ENCODE measurements around the gene IL33. TPM values are rescaled to one million over a fixed set of nuclear protein-coding genes. Genes with fewer than 3 reads are reported as not detected.
"Not testable (repeated sequence)": the region's sequence is repeated elsewhere in the genome, so short reads cannot be mapped to it uniquely, and the experiment has no call there.

Gene IL33
- not detected for total RNA-seq

DNA sequence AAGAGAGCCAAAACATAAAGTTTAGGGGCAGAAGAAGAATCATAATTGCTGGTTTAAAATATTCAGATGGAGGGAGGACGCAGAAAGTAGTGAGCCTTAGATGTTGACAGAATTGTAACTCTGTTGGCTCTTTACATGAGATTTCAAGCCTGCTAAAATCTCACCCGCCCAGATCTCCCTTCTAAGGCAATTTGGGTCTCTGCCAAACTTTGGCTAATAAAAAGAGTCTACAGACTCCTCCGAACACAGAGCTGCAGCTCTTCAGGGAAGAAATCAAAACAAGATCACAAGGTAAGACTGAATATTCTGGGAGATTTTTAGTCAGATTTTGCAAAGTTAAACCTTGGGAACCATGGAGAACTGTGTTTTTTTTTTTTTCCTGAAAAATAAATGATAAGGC, at the start of gene IL33:
Gene IL33 (plus strand): TSS at position 246 of the 400 bp plus-strand sequence. CDS start 25,888 bp downstream, outside the sequence.
- H3K27me3 Mint-ChIP-seq, result peaks cover 33% of the 10 kb centered on the region
- ATAC-seq (ENCODE audit: low read depth), result no peak
- no peak for DNase-seq
- no peak within 1 kb of the TSS for H3K4me3 Mint-ChIP-seq
- POLR2A ChIA-PET, result no interaction called here
- H3K4me1 Mint-ChIP-seq, result no peaks in the 10 kb centered on the region
- no peak within 1 kb of the TSS for H3K27ac Mint-ChIP-seq
- H3K9me3 Mint-ChIP-seq, result peaks cover 3% of the 10 kb centered on the region
- H3K36me3 Mint-ChIP-seq, result no peaks in the 10 kb centered on the region

DNA sequence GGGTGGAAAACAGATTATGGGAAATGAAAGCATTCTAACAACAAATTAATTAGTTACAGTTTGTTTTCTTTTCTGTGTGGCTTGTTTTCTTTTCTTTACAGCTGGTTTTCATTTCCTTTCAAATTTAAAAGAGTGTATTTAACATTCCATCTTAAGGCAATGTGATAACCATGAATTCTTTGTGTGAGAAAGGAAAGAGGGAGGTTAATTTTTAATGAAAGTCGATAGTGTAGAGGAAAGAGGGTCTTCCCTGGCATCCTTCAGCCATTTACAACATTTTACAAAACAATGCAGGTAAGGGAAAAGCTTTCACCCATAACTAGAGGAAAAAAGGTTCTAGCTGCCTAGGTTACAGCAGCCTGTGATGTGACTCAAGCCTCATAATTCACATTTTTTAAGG, 43.9 kb upstream of the IL33 start:
- DNase-seq, result no peak
- POLR2A ChIA-PET, result no interaction called here
- Mint-ChIP-seq H3K4me1 (no peaks in the 10 kb centered on the region), H3K4me3 (no peak overlapping the region), H3K9me3 (peaks cover 12% of the 10 kb centered on the region), H3K27ac (no peak overlapping the region), H3K36me3 (no peaks in the 10 kb centered on the region), H3K27me3 (no peaks in the 10 kb centered on the region)
- no peak for ATAC-seq (ENCODE audit: low read depth)

GRCh38 chr9:6173914-6174313, 41.7 kb upstream of the IL33 start:
- Mint-ChIP-seq H3K27me3 (no peaks in the 10 kb centered on the region), H3K9me3 (peaks cover 13% of the 10 kb centered on the region), H3K27ac (no peak overlapping the region), H3K4me1 (no peaks in the 10 kb centered on the region), H3K4me3 (no peak overlapping the region), H3K36me3 (no peaks in the 10 kb centered on the region)
- POLR2A ChIA-PET, result interaction anchor here (0.7 kb wide), 1 partner anchor 448 kb away, joined by 3 read pairs; no protein-coding TSS in a partner anchor
- DNase-seq, result no peak
- no peak for ATAC-seq (ENCODE audit: low read depth)

- POLR2A ChIA-PET; H3K27me3 Mint-ChIP-seq; DNase-seq; H3K4me1 Mint-ChIP-seq; H3K4me3 Mint-ChIP-seq; H3K9me3 Mint-ChIP-seq; H3K27ac Mint-ChIP-seq; ATAC-seq (ENCODE audit: low read depth); H3K36me3 Mint-ChIP-seq: not testable (repeated sequence)
These were observed 32.9 kb upstream of the IL33 start for GRCh38 chr9:6182549-6183226.

DNA sequence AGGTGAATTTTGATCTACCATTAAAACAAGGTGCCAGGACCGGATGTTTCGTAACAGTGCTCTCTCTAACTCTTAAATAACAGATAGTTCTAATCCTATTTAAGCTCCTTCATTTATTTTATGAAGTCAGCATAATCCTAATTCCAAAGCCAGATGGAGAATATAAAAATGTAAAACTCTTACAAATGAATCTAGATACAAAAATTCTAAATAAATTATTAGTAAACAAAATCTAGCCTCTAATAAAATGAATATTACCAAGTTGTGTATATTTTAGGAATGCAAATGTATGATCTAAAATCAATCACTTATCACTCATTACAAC, 32.4 kb upstream of the IL33 start:
- DNase-seq (no peak), ATAC-seq (ENCODE audit: low read depth) (no peak)
- Mint-ChIP-seq H3K36me3 (no peaks in the 10 kb centered on the region), H3K4me1 (no peaks in the 10 kb centered on the region), H3K9me3 (no peaks in the 10 kb centered on the region), H3K4me3 (no peak overlapping the region), H3K27me3 (peaks cover 4% of the 10 kb centered on the region), H3K27ac (no peak overlapping the region)
- POLR2A ChIA-PET, result no interaction called here

GRCh38 chr9:6183627-6184026, 32.0 kb upstream of the IL33 start:
- no peak for ATAC-seq (ENCODE audit: low read depth)
- no peaks in the 10 kb centered on the region for H3K36me3 Mint-ChIP-seq
- H3K9me3 Mint-ChIP-seq, result no peaks in the 10 kb centered on the region
- POLR2A ChIA-PET, result no interaction called here
- H3K4me3 Mint-ChIP-seq, result no peak overlapping the region
- no peak for DNase-seq
- H3K4me1 Mint-ChIP-seq, result no peaks in the 10 kb centered on the region
- peaks cover 4% of the 10 kb centered on the region for H3K27me3 Mint-ChIP-seq
- no peak overlapping the region for H3K27ac Mint-ChIP-seq

DNA sequence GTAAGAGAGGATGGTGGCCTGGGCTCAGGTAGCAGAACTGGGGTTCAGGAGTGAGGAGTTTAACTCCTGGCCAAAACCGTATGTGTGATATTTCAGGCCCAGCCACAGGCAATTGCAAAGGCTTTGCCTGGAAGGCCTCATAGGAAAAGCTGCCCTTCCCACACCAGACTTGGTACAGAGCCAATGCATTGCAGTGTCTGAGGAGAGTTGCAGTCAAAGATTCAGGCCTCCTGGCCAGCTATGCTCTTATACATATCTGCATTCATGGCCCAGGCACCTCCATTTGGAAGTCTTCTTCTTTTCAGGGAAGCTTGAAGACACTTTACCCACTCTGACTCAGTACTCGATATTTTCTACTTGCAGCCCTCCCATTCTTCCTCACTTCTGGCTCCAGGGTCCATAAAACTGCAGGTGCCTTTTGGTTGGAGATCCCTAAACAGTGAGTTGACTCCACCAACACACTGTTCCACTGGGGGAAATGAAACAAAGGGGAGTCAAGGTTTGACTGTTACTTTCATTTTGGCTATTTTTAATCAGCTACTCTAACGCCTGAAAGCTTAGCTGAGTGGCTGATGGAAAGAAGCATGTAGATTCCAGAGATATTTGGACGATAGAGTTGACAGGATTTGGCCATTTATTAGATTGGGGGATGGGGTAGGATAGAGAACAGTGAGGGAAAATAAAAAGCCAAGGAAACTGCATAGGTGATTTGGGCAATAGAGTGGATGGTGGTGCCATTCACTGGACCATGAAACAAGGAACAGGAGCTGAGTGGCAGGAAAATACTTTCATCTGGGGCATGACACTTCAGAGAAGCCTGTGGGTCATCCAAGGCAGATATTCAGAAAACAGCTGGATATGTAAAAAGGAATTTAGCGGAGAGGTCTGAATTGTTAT, 30.6 kb upstream of the IL33 start:
- H3K27ac Mint-ChIP-seq, result no peak overlapping the region
- no peaks in the 10 kb centered on the region for H3K36me3 Mint-ChIP-seq
- no peaks in the 10 kb centered on the region for H3K9me3 Mint-ChIP-seq
- POLR2A ChIA-PET, result no interaction called here
- peaks cover 4% of the 10 kb centered on the region for H3K27me3 Mint-ChIP-seq
- H3K4me3 Mint-ChIP-seq, result no peak overlapping the region
- DNase-seq, result no peak
- no peaks in the 10 kb centered on the region for H3K4me1 Mint-ChIP-seq
- no peak for ATAC-seq (ENCODE audit: low read depth)

DNA sequence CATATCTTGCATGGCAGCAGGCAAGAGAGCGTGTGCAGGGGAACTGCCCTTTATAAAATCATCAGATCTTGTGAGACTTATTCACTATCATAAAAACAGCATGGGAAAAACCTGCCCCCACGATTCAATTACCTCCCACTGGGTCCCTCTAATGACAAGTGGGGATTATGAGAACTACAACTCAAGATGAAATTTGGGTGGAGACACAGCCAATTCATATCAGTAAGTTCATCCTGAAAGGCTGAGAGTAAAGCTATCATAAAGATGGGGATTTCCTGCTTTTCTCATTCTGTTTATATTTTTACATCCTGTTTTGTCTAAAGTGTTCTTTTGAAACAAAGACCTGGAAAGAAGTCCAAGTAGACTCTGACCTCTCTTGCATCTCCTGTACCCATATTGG, 28.9 kb upstream of the IL33 start:
- POLR2A ChIA-PET, result no interaction called here
- peaks cover 7% of the 10 kb centered on the region for H3K27me3 Mint-ChIP-seq

DNA sequence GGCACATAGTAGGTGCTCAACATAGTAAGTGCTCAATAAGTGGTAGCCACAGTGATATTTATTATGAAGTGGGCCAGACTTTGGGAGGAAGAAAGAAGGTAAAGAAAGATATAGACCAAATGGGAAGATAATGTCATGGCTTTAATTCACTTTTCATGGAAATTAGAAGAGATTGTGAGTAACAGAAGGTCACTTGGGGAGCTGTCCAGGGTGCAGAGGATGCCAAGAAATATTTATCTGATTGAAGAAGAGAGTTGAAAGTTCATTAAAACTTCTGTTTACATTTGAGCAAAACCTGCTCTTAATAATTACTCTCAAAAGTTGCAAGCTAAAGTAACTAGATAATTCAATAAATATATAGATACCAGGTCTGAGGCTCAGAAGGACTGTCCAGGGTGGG, 28.3 kb upstream of the IL33 start:
- Mint-ChIP-seq H3K9me3 (no peaks in the 10 kb centered on the region), H3K36me3 (no peaks in the 10 kb centered on the region), H3K4me1 (no peaks in the 10 kb centered on the region), H3K4me3 (no peak overlapping the region), H3K27me3 (peaks cover 7% of the 10 kb centered on the region), H3K27ac (no peak overlapping the region)
- ATAC-seq (ENCODE audit: low read depth) (no peak), DNase-seq (no peak)
- POLR2A ChIA-PET, result no interaction called here

More for the DNA sequence above, 28.9 kb upstream of the IL33 start:
- no peak overlapping the region for H3K27ac Mint-ChIP-seq
- H3K36me3 Mint-ChIP-seq, result no peaks in the 10 kb centered on the region
- no peak for DNase-seq
- no peaks in the 10 kb centered on the region for H3K4me1 Mint-ChIP-seq
- ATAC-seq (ENCODE audit: low read depth), result no peak
- no peak overlapping the region for H3K4me3 Mint-ChIP-seq
- no peaks in the 10 kb centered on the region for H3K9me3 Mint-ChIP-seq

DNA sequence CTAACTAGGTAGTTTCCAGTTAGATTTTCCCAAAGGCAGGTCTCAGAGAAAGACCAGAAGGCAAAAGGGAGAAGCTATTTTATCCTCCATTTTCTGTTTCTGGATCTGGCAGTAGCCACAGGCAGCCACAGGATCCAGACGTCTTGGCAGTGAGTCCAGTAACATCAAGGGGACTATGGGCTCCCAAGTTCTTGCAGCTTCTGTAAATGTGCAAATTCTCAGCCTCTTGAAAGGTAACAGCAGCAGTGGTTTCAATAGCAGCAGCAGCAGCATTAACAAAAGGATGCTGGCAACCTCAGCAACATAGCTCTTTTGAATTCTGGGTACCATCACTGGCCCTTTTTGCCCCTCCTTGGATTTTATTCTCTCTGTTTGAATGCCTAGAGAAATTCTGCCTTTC, 27.1 kb upstream of the IL33 start:
- H3K4me1 Mint-ChIP-seq, result no peaks in the 10 kb centered on the region
- H3K27me3 Mint-ChIP-seq, result peaks cover 7% of the 10 kb centered on the region
- no peaks in the 10 kb centered on the region for H3K9me3 Mint-ChIP-seq

DNA sequence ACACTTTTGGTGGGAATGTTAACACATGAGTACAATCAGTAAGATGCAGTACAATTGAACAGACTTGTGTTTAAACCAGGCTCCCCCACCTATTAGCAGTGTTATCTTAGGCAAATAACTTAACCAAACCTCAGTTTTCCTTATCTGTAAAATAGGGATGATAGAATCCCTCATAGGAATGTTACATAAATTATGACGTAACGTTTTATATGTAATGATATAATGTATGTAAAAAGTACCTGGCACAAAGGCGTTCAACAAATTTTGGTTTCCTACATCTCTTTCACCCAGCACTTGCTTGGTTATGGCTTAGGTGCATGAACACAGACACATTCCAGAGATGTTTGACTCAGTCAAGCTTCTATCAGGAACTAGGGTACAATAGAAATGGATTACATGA, 26.7 kb upstream of the IL33 start:
- DNase-seq (no peak), ATAC-seq (ENCODE audit: low read depth) (no peak)
- Mint-ChIP-seq H3K27me3 (peaks cover 7% of the 10 kb centered on the region), H3K4me3 (no peak overlapping the region), H3K9me3 (no peaks in the 10 kb centered on the region), H3K27ac (no peak overlapping the region), H3K4me1 (no peaks in the 10 kb centered on the region), H3K36me3 (no peaks in the 10 kb centered on the region)
- POLR2A ChIA-PET, result no interaction called here

More for the DNA sequence above, 27.1 kb upstream of the IL33 start:
- Mint-ChIP-seq H3K36me3 (no peaks in the 10 kb centered on the region), H3K4me3 (no peak overlapping the region), H3K27ac (no peak overlapping the region)
- POLR2A ChIA-PET, result no interaction called here
- no peak for ATAC-seq (ENCODE audit: low read depth)
- DNase-seq, result no peak

DNA sequence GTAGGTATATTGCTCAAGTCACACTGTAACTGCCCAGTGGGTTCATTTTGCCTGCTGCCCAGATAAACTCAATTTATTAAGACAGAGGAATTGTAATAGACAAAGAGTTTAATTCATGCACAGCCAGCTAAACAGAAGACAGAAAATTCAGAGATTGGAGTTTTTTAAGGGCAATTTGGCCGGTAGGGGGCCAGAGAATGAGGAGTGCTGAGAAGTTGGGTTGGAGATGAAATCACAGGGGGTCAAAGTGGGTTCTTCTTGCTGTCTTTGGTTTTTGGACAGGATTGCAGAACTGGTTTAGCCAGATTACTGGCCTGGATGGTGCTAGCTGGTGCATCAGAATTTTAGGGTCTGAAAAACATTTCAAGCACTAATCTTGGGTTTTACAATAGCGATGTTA, 20.7 kb upstream of the IL33 start:
- Mint-ChIP-seq H3K4me1 (no peaks in the 10 kb centered on the region), H3K27ac (no peak overlapping the region), H3K27me3 (peaks cover 4% of the 10 kb centered on the region)

DNA sequence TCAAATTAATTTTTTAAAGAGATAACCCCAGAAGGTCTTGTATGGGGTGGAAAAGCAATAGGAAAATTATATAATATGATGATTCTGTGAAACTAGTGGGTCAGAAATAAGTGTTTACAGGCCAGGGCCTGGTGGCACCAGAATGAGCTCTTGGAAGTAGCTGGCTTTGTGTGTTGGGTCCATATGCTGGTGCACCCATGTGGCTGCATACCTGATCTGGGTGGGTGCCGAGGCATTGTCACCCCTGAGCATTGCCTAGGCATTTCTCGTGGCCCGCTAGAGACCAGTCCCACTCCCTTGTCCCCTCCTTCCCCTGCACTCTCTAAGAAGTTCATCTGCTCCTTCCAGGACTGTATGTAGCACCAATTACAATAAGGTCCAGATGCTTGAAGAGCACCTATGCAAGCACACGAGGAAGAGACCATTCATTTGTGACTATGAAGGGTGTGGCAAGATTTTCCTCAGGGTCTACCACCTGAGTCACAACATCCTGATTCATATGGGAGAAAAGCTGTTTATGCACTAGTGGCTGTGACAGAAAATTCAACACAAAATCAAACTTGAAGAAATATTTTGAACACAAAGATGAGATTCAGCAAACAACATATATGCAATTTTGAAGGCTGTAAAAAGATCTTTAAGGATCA, 19.8 kb upstream of the IL33 start:
- Mint-ChIP-seq H3K27ac (no peak overlapping the region), H3K4me1 (no peaks in the 10 kb centered on the region), H3K36me3 (no peaks in the 10 kb centered on the region), H3K9me3 (no peaks in the 10 kb centered on the region), H3K4me3 (no peak overlapping the region), H3K27me3 (peaks cover 4% of the 10 kb centered on the region)
- ATAC-seq (ENCODE audit: low read depth), result no peak
- DNase-seq, result no peak
- POLR2A ChIA-PET, result no interaction called here

More for the DNA sequence above, 20.7 kb upstream of the IL33 start:
- ATAC-seq (ENCODE audit: low read depth) (no peak), DNase-seq (no peak)
- Mint-ChIP-seq H3K4me3 (no peak overlapping the region), H3K36me3 (no peaks in the 10 kb centered on the region), H3K9me3 (no peaks in the 10 kb centered on the region)
- POLR2A ChIA-PET, result no interaction called here

DNA sequence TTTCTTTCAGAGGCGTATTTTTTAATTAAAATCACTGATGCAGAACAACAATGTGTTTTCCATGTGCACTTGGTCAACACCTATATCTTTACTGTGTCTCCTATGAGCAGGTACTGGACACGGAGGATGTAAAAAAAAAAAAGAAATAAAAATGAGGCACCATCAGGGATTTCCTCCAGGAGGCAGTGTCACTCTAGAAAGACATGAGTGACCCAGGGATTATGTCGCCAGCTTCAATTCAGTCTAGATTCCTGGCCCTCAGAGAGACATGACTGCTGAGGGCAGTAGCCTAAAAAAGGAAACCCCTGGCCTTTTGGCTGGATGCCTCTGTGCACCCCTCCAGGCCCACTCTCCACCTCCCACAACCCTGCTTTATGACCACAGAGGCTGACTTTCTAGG, 18.3 kb upstream of the IL33 start:
- H3K27me3 Mint-ChIP-seq, result peaks cover 3% of the 10 kb centered on the region
- ATAC-seq (ENCODE audit: low read depth) (no peak), DNase-seq (no peak)
- no peak overlapping the region for H3K4me3 Mint-ChIP-seq
- no peak overlapping the region for H3K27ac Mint-ChIP-seq
- no peaks in the 10 kb centered on the region for H3K9me3 Mint-ChIP-seq
- H3K36me3 Mint-ChIP-seq, result no peaks in the 10 kb centered on the region
- H3K4me1 Mint-ChIP-seq, result no peaks in the 10 kb centered on the region
- POLR2A ChIA-PET, result no interaction called here

Data from activated naive CD8-positive, alpha-beta T cell treated with anti-CD3 and anti-CD28 coated beads, Interleukin-2, amount 10 ng/mL, durations not matched to agents 7 days and 5 days (primary cell).